K562 (cell line): ENCODE results near the gene PRR29. TPM values are rescaled to one million over a fixed set of nuclear protein-coding genes. Genes with fewer than 3 reads are reported as not detected.
A peak's percentile ranks its signal among the peaks of the same experiment; 100 is the strongest.

Experiments used
- ARHGAP35 ChIP-seq: fragments of 450-650 bp; IDR thresholded peaks from 2 replicates; pipeline ENCODE4 v1.6.1; 2018; ENCODE audit not compliant: partially characterized antibody
- CEBPZ ChIP-seq: fragments of 150-350 bp; IDR thresholded peaks from 2 replicates; pipeline ENCODE4 v1.6.1; 2014; ENCODE audit warnings: low read depth, mild to moderate bottlenecking, low read length, borderline replicate concordance
- EHMT2 ChIP-seq: fragments of 450-650 bp; IDR thresholded peaks from 2 replicates; pipeline ENCODE4 v1.6.1; 2018; ENCODE audit warnings: antibody characterized with exemption
- KDM5B ChIP-seq: fragments of 200-600 bp; sonication (generic); IDR thresholded peaks from 2 replicates; pipeline ENCODE4 v1.6.1; 2012; ENCODE audit warnings: low read depth, mild to moderate bottlenecking, moderate library complexity, low read length, control low read depth, inconsistent platforms; ENCODE audit not compliant: insufficient replicate concordance
- MAFK ChIP-seq: IDR thresholded peaks from 2 replicates; pipeline ENCODE4 v1.6.1; 2011; ENCODE audit warnings: low read length, improper control_type of control experiment
- MAX ChIP-seq: sonication (generic); formaldehyde crosslinking; IDR thresholded peaks from 2 replicates; pipeline ENCODE4 v1.9.0; 2022; ENCODE audit warnings: mild to moderate bottlenecking, missing genetic modification reagents
- MEF2A ChIP-seq: IDR thresholded peaks from 2 replicates; pipeline ENCODE4 v1.6.1; 2011; ENCODE audit warnings: low read depth, mild to moderate bottlenecking, low read length, moderate library complexity; ENCODE audit not compliant: control insufficient read depth
- MITF ChIP-seq: IDR thresholded peaks from 2 replicates; pipeline ENCODE4 v1.6.1; 2014; ENCODE audit warnings: antibody characterized with exemption
- NR3C1 ChIP-seq: sonication (generic); formaldehyde crosslinking; IDR thresholded peaks from 2 replicates; pipeline ENCODE4 v1.8.1; 2022; ENCODE audit warnings: missing genetic modification reagents
- PHB ChIP-seq: fragments of 250-450 bp; sonication (Bioruptor Pico); IDR thresholded peaks from 2 replicates; pipeline ENCODE4 v1.5.0; 2021
- POLR2A ChIP-seq: fragments of 450-650 bp; conservative IDR thresholded peaks from 2 replicates; pipeline ENCODE4 v1.6.1; 2016
- POLR2G ChIP-seq: fragments of 200-400 bp; formaldehyde crosslinking; IDR thresholded peaks from 2 replicates; pipeline ENCODE4 v1.6.1; 2017; ENCODE audit warnings: low read depth, mild to moderate bottlenecking, antibody characterized with exemption, low read length, moderate library complexity
- RBM15 ChIP-seq: fragments of 200-400 bp; formaldehyde crosslinking; IDR thresholded peaks from 2 replicates; pipeline ENCODE4 v1.6.1; 2018; ENCODE audit warnings: mild to moderate bottlenecking, low read length, moderate library complexity; ENCODE audit not compliant: insufficient read depth
- SP2 ChIP-seq: IDR thresholded peaks from 2 replicates; pipeline ENCODE4 v1.6.1; 2011; ENCODE audit warnings: mild to moderate bottlenecking, low read depth, low read length, moderate library complexity; ENCODE audit not compliant: poor library complexity, severe bottlenecking; ENCODE audit errors: extremely low read depth
- SRSF7 ChIP-seq: fragments of 200-400 bp; formaldehyde crosslinking; optimal IDR thresholded peaks from 2 replicates; pipeline ENCODE3; 2017; ENCODE audit warnings: mild to moderate bottlenecking, low read depth, low read length
- TBL1XR1 ChIP-seq, 2 experiments: IDR thresholded peaks; 2 replicates each; pipeline ENCODE4 v1.6.1; 2012; ENCODE audit warnings: improper control_type of control experiment in 2 of 2, low read length in 2 of 2, mild to moderate bottlenecking in 1 of 2
- ZNF232 ChIP-seq: sonication (generic); formaldehyde crosslinking; IDR thresholded peaks from 2 replicates; pipeline ENCODE4 v1.8.0; 2022; ENCODE audit warnings: mild to moderate bottlenecking, missing genetic modification reagents
- ZNF24 ChIP-seq: fragments of 450-650 bp; IDR thresholded peaks from 2 replicates; pipeline ENCODE4 v1.6.1; 2016
- ZNF592 ChIP-seq: fragments of 450-650 bp; IDR thresholded peaks from 2 replicates; pipeline ENCODE4 v1.6.1; 2017; ENCODE audit warnings: antibody characterized with exemption, mild to moderate bottlenecking
- polyA plus RNA-seq, 8 experiments: library from polyadenylated mRNA; depleted of rRNA in 4 of 8; stranded (reverse) in 5 of 8; unstranded in 3 of 8; fragments of >200 nt; fragmentation: Nextera tagmentation in 2 of 8; fragmentation: Illumina TruSeq in 1 of 8; extraction: Ambion mirVana in 2 of 8; extraction: Trizol in 1 of 8; gene quantifications; 2 replicates each; pipeline versions ENCODE4 v1.2.1 to v1.2.3, GENCODE V29; 2011 to 2014; ENCODE audit warnings: inconsistent platforms in 1 of 8, missing spikeins in 1 of 8
- total RNA-seq, 7 experiments: library from RNA; depleted of rRNA in 6 of 7; stranded (reverse); fragments of >200 nt in 6 of 7; fragmentation: Illumina TruSeq in 2 of 7; extraction: Trizol in 2 of 7; gene quantifications; 2 replicates each; pipeline versions ENCODE4 v1.2.1 to v1.2.3, GENCODE V29; 2011 to 2021; ENCODE audit warnings: low replicate concordance in 1 of 7

The PRR29 gene
- total and polyA plus RNA-seq, 9 of the 15 experiments (the other 6 are each of a cell fraction or from before 2014, with no cell fraction given), result 0.08 to 0.58 (median 0.15) TPM; not detected in 5

GRCh38 chr17:64006361-64007088 is 8.4 kb downstream of the PRR29 start (continued):
- TF ChIP-seq MEF2A, result no peak
- no peak for TF ChIP-seq SRSF7
- peak; percentile 93 for TF ChIP-seq MITF
- no peak; the same call in 1 of the 2 replicates for TF ChIP-seq ZNF24
- TF ChIP-seq ARHGAP35, result no peak
- no peak for TF ChIP-seq EHMT2
- TF ChIP-seq RBM15, result no peak
- TF ChIP-seq PHB, result no peak
- TF ChIP-seq POLR2G, result peak; percentile 65
- TF ChIP-seq MAX (CRISPR knock-in tag), result peak; percentile 87
- TF ChIP-seq CEBPZ, result no peak
- no peak; a peak in 1 of 4 replicates for TF ChIP-seq TBL1XR1 (IDR thresholded peaks at IDR 0.05; ENCODE audit: low read length in 2 of 2)
- no peak for TF ChIP-seq SP2
- TF ChIP-seq NR3C1, result no peak
- no peak for TF ChIP-seq MAFK
- TF ChIP-seq POLR2A, result peak; percentile 77
- no peak for TF ChIP-seq ZNF232
- TF ChIP-seq KDM5B, result peak; percentile 65
- TF ChIP-seq ZNF592, result peak; percentile 95
